Measurements from ENCODE around the gene SPATA1.

DNA sequence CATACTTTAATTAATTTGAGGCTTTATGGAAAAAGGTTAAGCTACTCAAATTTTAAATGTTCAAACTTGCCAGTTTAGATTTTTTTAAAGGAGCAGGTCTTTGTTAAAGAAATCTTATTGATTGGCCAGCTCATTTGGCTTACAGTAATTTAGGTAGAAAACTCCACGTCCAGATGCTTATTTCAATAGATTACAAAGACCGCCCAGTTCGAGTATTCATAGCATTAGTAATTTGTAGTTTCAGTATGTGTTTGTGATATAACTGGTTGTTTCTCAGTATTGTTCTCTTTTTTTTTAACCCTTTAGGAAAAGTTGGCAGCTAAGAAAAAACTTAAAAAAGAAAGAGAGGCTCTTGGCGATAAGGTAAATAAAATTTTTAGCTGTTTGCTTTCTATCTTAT is 25.5 kb upstream of the SPATA1 start:
- TF ChIP-seq, protein P1, sequence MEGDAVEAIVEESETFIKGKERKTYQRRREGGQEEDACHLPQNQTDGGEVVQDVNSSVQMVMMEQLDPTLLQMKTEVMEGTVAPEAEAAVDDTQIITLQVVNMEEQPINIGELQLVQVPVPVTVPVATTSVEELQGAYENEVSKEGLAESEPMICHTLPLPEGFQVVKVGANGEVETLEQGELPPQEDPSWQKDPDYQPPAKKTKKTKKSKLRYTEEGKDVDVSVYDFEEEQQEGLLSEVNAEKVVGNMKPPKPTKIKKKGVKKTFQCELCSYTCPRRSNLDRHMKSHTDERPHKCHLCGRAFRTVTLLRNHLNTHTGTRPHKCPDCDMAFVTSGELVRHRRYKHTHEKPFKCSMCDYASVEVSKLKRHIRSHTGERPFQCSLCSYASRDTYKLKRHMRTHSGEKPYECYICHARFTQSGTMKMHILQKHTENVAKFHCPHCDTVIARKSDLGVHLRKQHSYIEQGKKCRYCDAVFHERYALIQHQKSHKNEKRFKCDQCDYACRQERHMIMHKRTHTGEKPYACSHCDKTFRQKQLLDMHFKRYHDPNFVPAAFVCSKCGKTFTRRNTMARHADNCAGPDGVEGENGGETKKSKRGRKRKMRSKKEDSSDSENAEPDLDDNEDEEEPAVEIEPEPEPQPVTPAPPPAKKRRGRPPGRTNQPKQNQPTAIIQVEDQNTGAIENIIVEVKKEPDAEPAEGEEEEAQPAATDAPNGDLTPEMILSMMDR (conservative IDR thresholded peaks at IDR 0.05; ENCODE audit: low read depth, low read length), result no peak
- TF ChIP-seq NFE2L2 (IDR thresholded peaks at IDR 0.05; ENCODE audit: low read depth, low read length), result no peak
- TF ChIP-seq, protein P2, sequence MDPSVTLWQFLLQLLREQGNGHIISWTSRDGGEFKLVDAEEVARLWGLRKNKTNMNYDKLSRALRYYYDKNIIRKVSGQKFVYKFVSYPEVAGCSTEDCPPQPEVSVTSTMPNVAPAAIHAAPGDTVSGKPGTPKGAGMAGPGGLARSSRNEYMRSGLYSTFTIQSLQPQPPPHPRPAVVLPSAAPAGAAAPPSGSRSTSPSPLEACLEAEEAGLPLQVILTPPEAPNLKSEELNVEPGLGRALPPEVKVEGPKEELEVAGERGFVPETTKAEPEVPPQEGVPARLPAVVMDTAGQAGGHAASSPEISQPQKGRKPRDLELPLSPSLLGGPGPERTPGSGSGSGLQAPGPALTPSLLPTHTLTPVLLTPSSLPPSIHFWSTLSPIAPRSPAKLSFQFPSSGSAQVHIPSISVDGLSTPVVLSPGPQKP (IDR thresholded peaks at IDR 0.05; ENCODE audit: borderline replicate concordance, low read depth, low read length), result no peak
- no peak for TF ChIP-seq CHD1 (IDR thresholded peaks at IDR 0.05; ENCODE audit: low read depth, low read length)
